Fibroblast of upper back skin (primary cell): ENCODE results near the gene TTLL9.

ENCODE experiments used
- DNase-seq: peaks from one replicate; pipeline ENCODE4 v3.0.0-alpha.2; 2013

Gene TTLL9

DNA sequence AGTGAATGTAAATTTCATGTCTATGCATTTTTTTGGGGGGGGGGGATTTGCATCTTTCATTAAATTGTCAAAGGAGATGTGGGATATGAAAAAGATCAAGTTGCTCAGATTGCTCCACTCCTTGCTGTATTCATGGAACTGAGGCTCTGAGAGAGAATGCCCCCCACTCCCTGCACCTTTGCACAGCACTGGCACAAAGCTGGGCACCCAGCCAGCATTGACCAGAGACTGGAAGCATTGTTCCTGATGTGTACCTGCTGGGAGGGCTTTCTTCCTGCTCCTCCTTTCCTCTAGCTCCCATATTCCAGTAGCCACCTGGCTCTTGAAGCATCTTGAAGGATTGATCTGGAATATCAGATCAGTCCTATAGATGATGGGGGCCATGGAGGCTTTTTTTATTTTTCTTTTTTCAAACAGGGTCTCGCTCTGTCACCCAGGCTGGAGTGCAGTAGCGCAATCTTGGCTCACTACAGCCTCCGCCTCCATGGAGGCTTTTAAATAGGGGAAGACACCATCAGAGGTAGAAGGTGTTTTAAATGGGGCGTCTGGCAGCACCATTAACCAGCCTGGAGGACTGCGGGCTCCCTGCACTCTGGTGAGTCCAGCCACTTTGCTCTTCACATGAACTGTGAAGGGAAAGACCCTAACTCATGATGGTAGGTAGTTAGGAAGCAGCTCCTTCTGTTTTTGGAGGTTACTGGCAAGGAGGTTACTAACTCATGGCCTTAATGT, 11.0 kb upstream of the TTLL9 start:
- DNase-seq, result no peak

GRCh38 chr20:31859998-31860380, 10.4 kb upstream of the TTLL9 start:
- no peak for DNase-seq

DNA sequence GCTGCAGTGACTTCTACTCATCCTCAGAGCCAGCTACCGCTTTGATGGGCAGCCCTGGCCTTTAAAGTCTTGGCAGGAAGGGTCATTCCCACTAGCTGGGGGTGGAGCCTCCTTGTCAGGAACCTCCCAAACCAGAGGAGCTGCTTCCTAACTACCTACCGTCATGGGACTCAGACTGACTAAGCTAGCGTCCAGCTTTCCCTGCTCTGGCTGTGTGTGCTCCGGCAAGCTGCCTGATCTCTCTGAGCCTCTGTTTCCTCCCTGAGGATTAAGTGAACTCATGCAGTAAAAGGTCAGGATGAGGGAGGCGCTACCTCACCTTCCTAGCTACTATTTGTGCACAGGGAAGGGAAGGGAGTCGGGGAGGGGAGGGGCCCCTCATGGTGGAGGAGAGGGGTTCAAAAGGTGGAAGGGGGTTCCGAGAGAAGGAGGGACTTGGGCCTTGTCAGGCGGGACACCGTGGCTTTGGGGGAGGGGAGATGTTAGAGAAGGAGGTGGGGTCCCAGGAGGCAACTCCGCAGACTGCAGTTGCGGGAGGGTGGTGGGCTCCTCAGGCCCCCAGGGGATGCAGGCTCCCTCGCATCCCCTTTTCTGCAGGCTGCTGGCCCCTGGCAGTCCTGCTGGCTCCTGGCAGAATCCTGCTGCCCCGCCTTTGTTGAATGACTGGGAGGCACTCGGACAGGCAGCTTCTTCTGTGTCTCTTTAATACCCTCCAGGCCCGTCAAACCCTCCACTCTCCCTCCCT, 9.9 kb upstream of the TTLL9 start:
- no peak for DNase-seq

GRCh38 chr20:31861135-31861384, 9.4 kb upstream of the TTLL9 start:
- DNase-seq, result no peak

- peak; percentile 48 for DNase-seq
Observed at GRCh38 chr20:31861385-31862156, 8.9 kb upstream of the TTLL9 start.

- no peak for DNase-seq
Observed at GRCh38 chr20:31862157-31862470, 8.3 kb upstream of the TTLL9 start.

DNA sequence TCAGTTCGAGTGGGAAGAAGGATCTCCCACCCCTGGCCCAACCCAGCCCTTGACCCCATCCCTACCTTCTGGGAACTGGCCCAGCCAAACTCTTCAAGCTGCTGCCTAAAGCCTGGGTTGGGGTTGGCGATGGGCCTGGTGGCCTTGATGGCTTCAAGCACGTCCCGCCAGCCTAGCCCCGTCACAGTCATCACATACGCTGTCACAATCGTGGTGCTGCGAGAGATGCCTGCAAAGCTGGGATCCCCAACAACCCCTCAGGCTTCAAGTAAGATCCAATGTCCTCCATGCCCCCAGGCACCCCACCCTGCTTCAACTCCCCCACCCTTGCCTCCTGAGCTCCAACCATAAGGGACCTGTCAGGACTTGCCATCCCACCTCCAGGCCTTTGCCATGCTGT, 7.9 kb upstream of the TTLL9 start:
- DNase-seq, result no peak

- no peak for DNase-seq
Observed at GRCh38 chr20:31863296-31864085, 6.9 kb upstream of the TTLL9 start.

- DNase-seq, result no peak
Observed at GRCh38 chr20:31864521-31865400, 5.7 kb upstream of the TTLL9 start.

GRCh38 chr20:31866221-31866620, 4.2 kb upstream of the TTLL9 start:
- DNase-seq, result no peak

DNA sequence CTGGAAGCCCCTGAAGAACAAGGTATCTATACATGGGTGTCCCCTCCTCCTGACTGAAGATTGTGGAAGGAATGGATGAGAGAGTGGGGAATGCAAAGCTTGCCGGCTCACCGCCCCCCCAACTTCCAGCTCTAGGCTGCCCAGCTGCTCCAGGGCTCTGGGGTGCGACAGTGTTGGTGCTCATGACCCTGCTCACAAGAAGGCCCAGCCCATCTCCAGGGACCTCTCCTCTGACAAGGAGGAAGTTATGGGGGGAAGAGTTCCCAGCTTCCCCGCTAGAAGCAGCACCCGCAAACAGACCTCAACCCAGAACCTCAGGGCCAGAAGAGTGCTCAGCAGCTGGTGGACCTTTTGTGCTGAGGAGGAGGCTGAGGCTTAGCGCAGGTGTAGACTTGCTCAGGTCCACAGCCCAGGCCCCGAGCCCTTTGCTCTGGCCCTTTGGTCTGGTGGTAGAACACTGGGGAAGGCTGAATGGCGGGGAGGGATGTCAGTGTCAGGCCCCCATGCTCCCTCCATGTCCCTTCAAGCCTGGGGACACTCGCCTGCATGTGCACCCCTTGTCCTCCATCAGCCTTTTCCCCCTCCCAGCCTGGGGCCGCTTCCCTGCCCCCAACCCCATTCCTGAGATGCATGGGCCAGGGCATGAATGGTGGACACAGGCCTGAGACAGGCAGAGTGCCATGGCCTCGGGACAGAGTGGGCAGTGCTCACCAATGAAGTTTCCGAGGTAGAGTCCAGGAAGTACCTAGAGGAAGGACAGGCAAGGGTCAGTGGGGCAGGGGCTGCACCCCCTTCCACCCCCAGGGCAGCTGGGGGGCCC, 1.4 kb upstream of the TTLL9 start:
- no peak for DNase-seq

- no peak for DNase-seq
Observed at GRCh38 chr20:31869673-31869941, 827 bp upstream of the TTLL9 start.

- no peak for DNase-seq
Observed at GRCh38 chr20:31870726-31871617, 538 bp downstream of the TTLL9 start.

GRCh38 chr20:31871618-31871954, 1.2 kb downstream of the TTLL9 start:
- no peak for DNase-seq

- DNase-seq, result no peak
Observed at GRCh38 chr20:31872406-31872805, 2.0 kb downstream of the TTLL9 start.

GRCh38 chr20:31875671-31876070, 5.2 kb downstream of the TTLL9 start:
- DNase-seq, result no peak

DNA sequence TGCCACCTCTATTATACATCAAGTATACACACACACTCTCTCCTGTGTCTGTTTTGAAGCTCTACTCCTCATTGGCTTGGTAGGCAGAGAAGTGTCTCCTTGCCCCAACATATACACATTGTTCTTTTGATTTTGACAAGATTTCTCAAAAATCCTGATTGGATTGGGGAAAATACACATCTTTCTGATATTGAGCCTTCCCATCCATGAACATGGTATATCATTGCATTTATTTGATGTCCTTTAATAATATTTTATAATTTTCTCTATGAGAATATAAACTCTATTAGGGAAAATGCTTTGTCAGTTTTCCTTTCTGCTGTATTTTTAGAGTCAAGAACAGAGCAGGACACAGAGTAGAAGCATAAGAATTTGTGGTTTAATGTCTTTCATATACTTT, 7.2 kb downstream of the TTLL9 start:
- no peak for DNase-seq

GRCh38 chr20:31879143-31879987, 8.9 kb downstream of the TTLL9 start:
- DNase-seq, result peak; percentile 93

DNA sequence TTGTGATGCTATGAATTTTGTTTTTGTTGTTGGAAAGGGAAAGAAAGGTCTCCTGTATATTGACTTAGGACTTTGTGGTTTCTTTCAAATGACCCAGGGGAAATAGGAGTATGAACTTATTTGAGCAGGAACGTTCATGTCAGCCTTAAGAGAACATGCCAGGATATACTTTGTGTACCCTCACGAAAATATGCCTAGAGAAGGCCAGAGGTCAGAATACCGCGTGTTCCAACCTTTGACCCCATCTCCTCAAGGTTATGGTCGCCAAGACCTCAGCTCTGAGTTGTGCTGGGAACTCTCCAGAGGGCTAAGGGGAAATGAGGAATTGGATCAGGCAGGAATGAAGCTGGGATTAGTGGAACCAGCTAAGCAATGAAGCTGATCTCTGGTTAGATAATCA, 11.5 kb downstream of the TTLL9 start:
- no peak for DNase-seq

GRCh38 chr20:31883829-31884228, 13.4 kb downstream of the TTLL9 start:
- DNase-seq, result no peak
